Measurements from ENCODE around the gene C6orf62.
"Not testable (repeated sequence)": the region's sequence is repeated elsewhere in the genome, so short reads cannot be mapped to it uniquely, and the experiment has no call there.

DNA sequence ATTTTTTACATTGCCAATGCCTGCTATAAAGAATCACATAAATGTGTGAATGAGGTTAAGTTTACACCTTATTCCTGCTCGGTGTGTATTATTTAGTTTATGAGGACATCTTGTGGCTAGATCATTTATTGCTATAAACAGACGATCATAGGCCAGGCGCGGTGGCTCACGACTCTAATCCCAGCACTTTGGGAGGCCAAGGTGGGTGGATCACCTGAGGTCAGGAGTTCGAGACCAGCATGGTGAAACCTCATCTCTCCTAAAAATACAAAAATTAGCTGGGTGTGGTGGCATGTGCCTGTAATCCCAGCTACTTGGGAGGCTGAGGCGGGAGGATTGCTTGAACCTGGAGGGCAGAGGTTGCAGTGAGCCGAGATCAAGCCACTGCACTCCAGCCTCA is 23.3 kb downstream of the C6orf62 start:
- TF ChIP-seq, protein P1, sequence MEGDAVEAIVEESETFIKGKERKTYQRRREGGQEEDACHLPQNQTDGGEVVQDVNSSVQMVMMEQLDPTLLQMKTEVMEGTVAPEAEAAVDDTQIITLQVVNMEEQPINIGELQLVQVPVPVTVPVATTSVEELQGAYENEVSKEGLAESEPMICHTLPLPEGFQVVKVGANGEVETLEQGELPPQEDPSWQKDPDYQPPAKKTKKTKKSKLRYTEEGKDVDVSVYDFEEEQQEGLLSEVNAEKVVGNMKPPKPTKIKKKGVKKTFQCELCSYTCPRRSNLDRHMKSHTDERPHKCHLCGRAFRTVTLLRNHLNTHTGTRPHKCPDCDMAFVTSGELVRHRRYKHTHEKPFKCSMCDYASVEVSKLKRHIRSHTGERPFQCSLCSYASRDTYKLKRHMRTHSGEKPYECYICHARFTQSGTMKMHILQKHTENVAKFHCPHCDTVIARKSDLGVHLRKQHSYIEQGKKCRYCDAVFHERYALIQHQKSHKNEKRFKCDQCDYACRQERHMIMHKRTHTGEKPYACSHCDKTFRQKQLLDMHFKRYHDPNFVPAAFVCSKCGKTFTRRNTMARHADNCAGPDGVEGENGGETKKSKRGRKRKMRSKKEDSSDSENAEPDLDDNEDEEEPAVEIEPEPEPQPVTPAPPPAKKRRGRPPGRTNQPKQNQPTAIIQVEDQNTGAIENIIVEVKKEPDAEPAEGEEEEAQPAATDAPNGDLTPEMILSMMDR (tag by site-specific recombination; IDR thresholded peaks at IDR 0.05), result peak; percentile 67; the same call in 1 of the 2 replicates
- TF ChIP-seq ZNF521 (tag by site-specific recombination; IDR thresholded peaks at IDR 0.05), result not testable (repeated sequence)

Measured in HEK293 (cell line).